Right lobe of liver (tissue), 4 donors: ENCODE results near the gene ALS2.

Source experiments
- CTCF ChIP-seq, 4 donors: fragments of 200-600 bp in 3 of 4; fragments of 450-650 bp in 1 of 4; IDR thresholded peaks; one replicate each; pipeline versions ENCODE4 v1.5.1 to v1.8.0; 2016 to 2022; ENCODE audit warnings: antibody characterized with exemption in 4 of 4, mild to moderate bottlenecking in 2 of 4
- POLR2A ChIP-seq: fragments of 450-650 bp; IDR thresholded peaks from one replicate; pipeline ENCODE4 v1.6.1; 2017; ENCODE audit warnings: antibody characterized with exemption, mild to moderate bottlenecking
- donor health status: DM: no; HTN: no; CAD: no.
- donor health status: DM: no; HTN: no; CAD: no.
- donor health status: DM: no; HTN: yes; CAD: no.

- no peak for TF ChIP-seq CTCF (IDR thresholded peaks at IDR 0.05)
- TF ChIP-seq POLR2A, result no peak
Measured at GRCh38 chr2:201660293-201660895, 120.3 kb downstream of the ALS2 start.
